ENCODE results near the gene ZBTB42.

The ZBTB42 gene

GRCh38 chr14:104843442-104844305 is 42.8 kb downstream of the ZBTB42 start:
- no peak for DNase-seq (ENCODE audit: low spot score)

- no peak for DNase-seq (ENCODE audit: low spot score)
Measured at GRCh38 chr14:104844306-104845032, 43.6 kb downstream of the ZBTB42 start.

GRCh38 chr14:104845033-104845666 is 44.2 kb downstream of the ZBTB42 start:
- DNase-seq (ENCODE audit: low spot score), result no peak

- no peak for DNase-seq (ENCODE audit: low spot score)
Measured at GRCh38 chr14:104845834-104846441, 45.0 kb downstream of the ZBTB42 start.

GRCh38 chr14:104852280-104852663 is 51.4 kb downstream of the ZBTB42 start:
- no peak for DNase-seq (ENCODE audit: low spot score)

All from putamen (tissue), 1 donor.